GM18861 (cell line): ENCODE measurements around the gene CCDC146.

ENCODE experiments used
- ATAC-seq: cut with Tn5 transposase; IDR thresholded peaks from one replicate; pipeline ENCODE4 v1.9.1; 2021; ENCODE audit not compliant: unreplicated experiment

The CCDC146 gene

DNA sequence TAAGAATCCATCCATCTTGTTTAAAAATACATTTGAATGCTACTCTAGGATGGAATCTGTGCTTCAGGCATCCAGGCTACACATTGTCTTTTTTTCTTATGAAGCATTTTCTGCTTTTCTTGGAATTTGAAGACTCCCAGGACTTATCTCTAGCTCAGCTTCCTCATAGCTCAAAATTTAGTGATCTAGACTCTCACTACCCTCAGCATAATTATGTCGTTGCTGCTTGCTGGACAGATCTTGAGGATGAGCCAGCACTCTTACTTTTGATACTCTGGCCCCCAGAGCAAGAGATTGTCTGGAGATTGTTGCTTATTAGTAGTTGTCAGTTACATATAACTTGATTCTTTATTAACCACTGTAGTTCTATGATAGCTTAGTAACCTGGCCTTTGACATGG is 160.5 kb downstream of the CCDC146 start:
- ATAC-seq = no peak

DNA sequence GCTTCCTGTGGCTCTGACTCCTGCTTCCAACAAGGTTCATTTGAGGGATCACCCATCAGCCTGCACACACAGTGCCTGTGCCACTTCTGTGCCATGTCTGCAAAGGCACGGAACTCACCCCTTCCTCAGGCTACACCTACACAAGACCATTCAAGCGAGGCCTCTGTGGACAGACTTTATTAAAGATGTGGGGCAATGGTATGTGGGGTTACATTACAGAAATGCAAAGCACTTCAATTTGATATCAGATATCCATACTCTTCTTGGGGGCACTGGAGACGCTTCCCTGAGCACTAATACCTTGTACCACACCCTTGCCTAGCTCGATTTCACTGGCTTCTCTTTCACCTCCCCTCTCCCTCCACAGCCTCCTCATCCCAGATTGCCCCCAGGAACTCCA is 161.6 kb downstream of the CCDC146 start:
- ATAC-seq = no peak

DNA sequence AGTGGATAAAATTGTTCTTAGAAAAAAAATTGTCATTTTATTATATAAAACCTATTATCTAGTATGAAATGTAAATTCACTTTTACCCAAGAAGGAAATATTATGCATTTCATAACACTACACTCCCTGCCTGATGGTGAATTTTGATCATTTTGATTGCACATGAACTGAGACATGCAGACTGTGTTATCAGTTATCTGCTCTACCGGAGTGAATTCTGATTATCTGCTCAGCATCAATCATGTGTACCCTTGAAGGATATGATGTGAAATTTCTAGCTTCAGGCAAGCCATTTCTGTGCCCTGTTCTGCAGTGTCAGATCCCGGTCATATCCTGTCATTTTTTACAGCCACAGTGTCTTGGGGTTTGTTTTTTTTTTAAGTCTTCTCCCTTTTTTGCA is 162.2 kb downstream of the CCDC146 start:
- ATAC-seq = no peak

DNA sequence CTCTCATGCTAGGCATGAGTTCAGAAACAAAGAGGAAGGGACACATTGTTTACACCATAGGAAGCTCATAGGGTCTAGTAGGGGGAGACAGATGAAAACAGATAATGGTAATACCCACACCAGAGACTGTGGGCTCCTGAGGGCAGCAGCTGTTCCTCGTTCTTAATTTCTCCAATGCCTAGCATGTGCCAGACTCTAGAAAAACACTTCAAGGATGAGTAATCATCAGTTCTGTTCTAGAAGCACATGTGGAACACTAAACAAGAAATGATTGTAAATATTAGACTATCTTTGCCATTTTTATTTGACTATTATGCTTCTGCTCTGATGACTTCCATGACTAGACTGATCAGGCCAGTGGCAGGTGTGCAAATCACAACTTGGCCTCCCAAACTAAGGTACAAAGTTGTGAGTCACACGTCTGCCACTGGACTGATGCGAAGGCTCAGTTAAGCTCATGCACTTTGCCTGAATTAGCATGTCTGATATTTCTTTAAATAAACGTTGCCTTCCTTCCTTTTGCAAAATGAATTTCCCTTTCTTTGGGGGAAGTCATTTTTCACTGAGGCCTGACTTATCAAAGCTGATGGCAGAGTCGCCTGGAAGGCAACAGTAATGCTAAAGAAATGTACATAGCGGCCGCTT is 166.4 kb downstream of the CCDC146 start:
- no peak for ATAC-seq

DNA sequence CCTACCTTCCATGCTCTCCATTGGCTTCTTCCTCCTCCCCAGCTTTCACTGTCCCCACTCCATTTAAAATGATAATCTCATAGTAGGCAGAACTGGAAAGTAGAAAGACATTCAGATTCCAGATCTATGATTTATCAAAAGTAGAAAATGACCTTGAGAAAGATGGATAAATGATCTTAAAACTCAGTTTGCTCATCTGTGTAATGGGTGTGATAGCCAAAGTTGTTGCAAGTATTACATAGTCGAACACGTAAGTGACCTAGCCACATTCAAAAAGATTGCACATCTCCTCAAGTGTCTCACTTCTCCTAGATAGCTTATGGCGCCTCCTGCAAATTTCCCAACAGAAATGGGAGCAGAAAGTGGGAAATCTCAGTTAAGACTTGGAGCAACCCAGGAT is 167.0 kb downstream of the CCDC146 start:
- ATAC-seq = no peak

DNA sequence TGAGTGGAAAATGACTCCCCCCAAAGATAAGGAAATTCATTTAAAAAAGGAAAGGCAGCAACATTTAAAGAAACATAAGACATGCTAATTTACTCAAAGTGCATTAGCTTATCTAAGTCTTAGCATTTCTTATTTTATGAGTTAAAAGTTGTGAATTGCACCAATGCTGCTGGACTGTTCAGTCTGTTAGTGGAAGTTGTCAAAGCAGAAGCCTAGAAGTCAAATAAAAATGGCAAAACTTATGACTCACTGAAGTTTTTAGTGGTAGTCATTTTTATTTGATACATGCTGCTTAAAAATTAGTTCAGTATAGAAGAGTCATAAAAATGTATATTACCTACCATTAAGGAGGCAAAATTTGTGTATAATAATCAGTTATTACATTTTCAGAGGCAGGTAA is 168.0 kb downstream of the CCDC146 start:
- ATAC-seq = no peak

DNA sequence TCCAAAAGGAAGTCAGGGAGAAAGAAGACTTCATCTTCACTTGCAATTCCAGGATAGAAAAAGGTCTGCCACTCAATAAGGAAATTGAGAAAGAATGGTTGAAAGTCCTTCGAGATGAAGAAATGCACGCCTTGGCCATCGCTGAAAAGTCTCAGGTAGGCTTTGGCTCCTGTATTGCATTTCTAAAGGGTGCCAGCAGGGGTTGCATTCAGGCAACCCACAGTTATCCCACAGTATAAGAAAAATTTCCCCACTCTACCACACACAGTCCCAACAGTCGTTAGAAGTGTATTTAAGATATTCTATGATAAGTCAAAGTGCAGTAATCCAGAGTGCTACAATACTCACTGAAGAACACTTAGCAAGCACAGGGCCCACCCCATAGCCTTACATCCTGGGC is 170.6 kb downstream of the CCDC146 start:
- ATAC-seq = no peak

DNA sequence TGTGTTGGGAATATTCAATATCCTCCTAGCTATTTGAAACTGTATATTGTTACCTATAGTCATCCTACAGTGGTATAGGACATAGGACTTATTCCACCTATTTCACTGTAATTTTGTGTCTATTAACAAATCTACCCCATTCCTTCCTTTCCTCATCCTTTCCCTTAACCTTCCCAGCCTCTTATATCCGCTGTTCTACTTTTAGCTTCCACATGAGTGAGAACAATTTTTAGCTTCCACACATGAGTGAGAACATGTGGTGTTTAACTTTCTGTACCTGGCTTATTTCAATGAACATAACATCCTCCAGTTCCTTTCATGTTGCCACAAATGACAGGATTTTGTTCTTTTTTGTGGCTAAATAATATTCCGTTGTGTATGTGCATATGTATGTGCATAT is 173.1 kb downstream of the CCDC146 start:
- no peak for ATAC-seq

DNA sequence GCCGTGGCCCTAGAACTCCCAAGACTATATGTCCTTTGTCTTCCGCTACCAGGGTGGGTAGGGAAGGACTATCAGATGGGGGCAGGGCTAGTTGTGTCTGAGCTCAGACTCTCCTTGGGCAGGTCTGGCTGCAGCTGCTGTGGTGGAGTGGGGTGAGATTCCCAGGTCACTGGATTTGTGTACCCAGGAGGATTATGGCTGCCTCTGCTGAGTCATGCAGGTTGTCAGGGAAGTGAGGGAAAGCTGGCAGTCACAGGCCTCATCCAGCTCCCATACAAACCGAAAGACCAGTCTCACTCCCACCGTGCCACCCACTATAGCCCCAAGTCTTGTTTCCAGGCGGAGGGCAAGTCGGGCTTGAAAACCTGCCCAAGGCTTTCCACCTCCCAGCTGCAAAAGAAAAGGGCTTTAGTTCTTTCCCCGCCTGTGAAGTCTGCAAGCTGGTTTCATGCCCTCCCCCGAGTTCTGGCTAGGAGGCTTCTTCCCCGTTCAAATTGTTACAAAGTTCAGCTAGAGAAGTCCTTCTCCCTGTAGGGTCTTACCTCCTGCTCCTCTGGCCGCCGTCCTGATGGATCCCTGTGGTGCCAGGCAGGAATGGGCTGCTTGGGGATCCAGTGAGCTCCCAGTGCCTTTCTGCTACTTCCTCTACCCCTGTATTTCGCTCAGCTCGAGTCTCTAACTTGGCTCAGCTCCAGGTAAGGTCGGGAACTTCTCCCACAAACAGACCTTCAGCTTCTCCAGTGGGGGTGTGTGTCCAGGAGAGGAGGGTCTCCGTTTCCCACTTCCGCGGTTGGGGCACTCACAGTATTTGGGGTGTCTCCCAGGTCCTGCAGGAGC is 184.0 kb downstream of the CCDC146 start:
- ATAC-seq = no peak

DNA sequence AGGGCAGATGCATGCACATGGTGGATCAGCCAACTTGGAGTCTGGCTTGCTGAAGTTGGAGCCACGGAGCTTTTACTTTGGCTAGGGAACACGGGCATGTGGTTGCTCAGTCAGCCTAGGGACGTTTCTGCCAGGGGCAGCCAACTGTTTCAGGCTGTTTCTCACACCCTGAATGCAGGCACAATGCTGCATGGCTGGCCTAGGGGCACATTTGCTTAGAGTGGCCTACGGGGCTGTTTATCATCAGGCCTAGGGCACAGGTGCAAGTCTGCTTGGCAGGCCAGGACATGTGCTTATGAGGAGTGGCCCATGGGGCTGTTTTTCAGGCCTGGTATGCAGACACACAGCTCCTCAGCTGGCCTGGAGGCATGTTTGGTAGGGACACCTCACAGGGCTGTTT is 186.4 kb downstream of the CCDC146 start:
- no peak for ATAC-seq

DNA sequence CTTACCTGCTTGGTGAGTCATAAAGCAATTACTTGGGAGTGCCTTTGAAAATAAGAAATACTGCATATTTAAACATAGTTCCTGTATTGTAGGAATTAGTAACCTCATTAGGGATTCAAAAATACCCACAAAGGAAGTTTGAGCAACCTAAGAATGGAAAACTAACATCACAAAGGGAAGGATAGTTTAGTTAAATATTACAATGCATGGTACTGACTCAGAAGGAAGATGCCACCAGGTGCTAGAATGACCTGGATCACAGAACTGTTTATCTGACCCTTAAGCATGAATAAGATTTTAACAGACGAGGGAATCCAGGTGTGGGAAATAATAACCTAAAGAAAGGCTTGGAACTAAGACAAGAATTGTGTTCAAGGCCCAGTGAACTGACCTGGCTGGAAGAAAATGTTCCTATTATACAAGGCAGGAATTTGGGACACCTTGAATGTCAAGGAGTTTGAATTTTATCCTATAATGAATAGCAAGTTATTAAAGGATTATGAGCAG is 187.4 kb downstream of the CCDC146 start:
- ATAC-seq = no peak

DNA sequence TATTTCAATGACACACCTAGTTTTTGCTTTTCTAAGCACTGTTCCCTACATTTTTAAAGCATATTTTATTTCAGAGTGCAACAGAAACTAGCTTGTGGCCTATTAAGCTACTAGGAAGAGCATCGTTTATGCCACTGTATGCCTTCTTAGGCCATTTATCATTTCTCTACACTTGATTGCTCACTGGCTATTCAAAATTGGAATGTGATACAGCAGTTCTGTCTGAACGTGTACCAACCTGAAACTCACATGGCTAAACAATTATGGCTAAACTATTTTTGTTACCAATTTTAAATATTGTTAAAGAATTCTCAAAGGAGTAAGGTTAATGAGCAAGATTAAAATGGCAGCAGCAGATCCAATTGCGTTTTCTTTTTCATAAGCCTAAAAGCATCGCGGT is 188.6 kb downstream of the CCDC146 start:
- ATAC-seq = no peak

DNA sequence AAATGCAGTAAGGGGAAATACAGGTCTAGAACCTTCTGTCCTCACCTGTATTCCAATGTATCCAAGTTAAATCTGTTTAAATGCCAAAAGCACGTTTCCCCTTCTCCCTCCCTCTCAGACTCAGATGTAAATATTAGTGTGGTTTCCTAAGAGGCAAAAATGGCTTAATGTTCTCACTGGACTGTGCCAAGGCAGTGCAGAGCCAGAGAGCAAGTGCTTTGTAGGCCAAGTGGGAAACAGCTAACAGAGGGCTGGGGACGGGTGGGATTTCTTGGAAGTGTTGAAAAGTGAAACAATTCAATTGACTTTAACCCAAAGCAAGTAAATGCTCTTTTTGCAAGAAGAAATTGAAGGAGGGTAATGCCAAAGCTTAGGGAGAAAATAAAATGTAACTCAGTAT is 190.7 kb downstream of the CCDC146 start:
- ATAC-seq = no peak

DNA sequence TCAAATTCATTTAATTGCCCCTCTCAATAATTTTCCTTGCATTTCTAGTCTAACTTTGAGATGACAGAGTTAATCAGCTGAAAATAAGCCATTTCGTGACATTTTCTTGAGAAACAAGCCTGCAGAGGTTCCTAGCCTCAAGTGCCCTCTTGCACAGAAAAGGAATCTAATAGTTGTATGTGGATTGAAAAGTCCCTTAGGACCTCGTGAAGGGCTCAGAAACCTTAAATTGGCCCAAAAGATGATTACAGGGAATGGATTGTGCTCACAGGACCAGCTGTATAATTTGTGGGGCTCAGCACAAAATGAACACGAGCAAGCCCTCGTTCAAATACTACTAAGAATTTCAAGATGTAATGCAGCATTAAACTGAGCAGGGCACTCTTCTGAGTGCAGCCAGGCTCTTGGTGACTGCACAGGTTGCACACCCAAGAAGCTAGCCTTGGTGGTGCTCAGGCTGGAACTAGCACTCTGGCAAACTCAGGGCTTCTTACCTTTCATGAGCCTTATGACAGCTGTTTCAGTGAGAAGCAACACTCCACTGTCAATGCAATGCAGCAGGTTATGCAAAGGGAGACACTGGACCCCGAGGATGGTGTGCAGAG is 191.6 kb downstream of the CCDC146 start:
- ATAC-seq = no peak

DNA sequence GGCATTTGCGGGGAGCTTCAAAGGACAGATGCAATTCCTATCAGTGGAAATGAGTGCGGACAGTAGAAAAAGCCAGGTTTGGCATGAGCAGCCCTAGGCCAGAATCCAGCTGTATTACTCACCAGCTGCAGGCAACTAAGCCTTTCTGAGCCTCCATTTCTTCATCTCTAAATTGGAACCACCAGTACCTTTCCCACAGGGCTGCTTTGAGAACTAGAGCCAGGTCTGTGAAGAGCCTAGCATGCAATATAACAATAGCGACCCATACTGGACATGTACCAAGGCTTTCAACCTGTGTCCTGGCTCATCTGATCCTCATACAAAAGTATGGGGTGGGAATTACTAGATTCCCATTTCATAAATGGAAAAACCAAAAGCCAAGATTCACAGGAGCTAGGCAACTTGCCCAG is 192.8 kb downstream of the CCDC146 start:
- no peak for ATAC-seq

DNA sequence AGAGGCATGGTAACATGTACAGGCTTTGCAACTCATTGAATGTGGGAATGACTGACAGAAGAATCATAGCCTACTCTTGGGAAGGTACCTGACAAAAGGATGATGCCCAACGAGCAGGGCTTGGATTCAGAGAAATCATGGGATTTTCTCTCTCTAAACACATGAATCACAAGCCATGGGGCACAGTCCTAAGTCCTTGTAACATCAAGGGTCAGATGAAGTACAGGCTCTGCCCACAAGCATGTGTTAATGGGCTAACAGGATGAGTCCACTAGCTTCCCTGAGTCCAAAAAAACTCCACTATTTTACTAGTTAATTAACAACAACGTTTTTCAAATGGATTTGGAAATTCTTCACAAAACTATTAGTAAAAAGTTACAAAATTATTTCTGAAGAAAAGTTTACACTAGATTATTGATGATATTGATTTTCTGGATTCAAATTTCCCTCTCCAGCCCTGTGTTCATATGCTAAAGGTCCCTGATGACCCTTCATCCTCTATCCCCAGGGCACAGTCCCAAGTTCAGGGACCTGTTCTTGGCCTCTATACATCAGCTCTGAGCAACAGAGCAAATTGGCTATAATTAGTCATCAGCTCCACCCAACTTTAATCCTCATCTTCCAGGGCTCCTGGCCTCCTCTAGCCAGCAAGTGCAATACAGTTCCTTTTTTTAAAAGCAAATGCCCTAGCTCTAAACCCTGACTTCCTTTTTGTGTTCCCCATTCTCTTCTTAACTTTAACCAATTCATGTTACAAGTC is 194.0 kb downstream of the CCDC146 start:
- ATAC-seq = no peak

DNA sequence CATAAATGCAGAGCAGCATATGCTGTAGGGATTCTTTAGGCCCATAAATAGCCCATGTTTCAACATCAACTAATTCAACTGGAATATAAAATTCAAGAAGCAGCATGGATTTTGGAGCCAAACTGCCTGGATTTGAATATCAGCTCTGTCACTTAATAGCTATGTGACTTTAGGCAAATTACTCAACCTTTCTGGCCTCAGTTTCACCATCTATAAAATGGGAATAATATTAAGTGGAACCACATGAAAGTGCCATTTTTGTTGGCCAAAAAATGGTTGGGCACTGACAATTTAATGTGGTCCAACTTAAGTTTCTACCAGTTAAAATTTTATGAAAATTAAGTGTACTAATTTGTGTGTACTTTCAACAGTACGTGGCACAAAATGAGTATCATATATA is 195.6 kb downstream of the CCDC146 start:
- ATAC-seq = no peak

DNA sequence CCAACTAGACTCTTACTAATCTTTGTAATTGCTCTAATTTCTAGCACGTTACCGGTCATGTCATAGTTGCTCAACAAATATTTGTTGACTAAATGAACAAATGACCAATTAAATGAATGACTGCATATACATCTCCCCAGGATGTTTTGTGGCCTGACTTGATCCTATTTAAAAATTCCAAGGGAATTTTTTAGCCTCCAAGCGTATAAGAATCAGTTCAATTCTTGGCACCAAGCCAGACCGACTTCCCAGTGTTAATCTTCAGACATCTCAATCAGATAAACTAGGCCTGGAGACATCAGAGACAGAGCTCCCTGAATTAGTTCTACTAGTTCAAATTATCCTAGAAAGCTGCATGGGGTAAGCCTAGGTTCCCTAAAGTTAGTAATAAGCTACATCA is 197.7 kb downstream of the CCDC146 start:
- ATAC-seq = no peak

DNA sequence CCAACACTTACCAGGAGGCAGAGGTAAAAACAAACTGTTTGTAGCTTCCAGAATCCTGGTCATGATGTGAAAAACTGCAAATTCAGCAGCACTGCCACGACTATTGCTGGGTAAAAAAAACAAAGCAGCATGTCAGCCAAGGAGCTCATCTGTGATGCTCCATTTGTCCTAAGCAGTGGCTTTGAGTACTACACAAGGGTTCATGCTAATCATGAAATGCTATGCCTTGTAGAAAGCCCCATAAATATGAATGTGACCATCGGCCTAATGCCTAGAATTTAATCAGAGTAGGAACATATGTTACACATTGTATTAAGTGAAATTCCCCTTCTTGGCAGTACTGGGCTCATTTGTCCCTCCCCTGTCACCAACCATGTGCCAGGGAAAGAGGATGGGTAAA is 198.3 kb downstream of the CCDC146 start:
- ATAC-seq = no peak

DNA sequence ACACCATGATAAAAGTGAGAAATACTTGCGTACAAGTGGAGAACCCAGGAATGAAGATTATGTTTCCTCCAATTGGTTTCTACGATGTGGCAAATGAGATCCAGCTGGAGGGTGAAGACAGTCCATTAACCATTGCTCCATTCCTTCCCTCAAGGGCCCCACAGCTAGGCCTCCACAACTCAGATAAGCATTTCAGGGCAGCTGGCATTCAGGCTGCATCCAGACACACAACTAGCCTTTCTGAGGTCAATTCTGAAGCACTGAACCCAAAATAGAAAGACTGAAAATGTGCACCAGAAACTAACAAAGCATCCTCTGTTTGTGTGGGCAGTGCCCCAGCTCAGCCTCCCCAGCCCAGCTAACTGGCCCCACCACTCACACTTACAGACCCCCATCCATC is 198.9 kb downstream of the CCDC146 start:
- no peak for ATAC-seq

DNA sequence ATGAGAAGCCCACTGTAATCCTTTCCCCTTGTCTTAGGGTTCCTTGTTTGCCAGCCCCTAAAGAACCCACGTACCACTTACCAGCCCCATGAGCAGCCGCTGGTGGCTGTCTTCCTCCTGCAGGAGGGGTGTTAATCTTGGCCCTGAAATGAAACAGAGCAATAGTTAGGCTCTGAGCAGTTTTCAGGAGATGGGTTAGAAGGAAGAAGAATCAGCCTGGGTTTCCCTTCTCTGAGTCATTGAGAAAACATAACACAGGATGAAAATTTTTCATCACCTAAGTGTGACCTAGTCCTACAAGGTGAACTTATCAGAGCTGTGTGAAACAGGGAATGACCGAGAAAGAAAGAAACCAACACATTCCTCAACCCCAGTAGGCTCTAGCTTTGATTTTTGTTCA is 203.7 kb downstream of the CCDC146 start:
- ATAC-seq = no peak
